Chondrocyte (in vitro differentiated cells): ENCODE measurements around the gene ADGRV1. TPM values are rescaled to one million over a fixed set of nuclear protein-coding genes. Genes with fewer than 3 reads are reported as not detected.

Source experiments
- DNase-seq: peaks from one replicate; pipeline ENCODE4 v3.0.0; 2021; ENCODE audit warnings: mixed read lengths, low spot score
- H3K27ac Mint-ChIP-seq: one replicate; pipeline ENCODE4 v1.8.0; 2021; ENCODE audit warnings: mild to moderate bottlenecking, moderate library complexity, mixed read lengths; ENCODE audit not compliant: unreplicated experiment
- H3K27me3 Mint-ChIP-seq: 2 replicates; pipeline ENCODE4 v1.8.0; 2021; ENCODE audit warnings: low read depth, mixed read lengths
- H3K36me3 Mint-ChIP-seq: 2 replicates; pipeline ENCODE4 v1.8.0; 2021; ENCODE audit warnings: low read depth, mixed read lengths
- H3K4me1 Mint-ChIP-seq: 2 replicates; pipeline ENCODE4 v1.8.0; 2021; ENCODE audit warnings: low read depth, mild to moderate bottlenecking, mixed read lengths
- H3K4me3 Mint-ChIP-seq: one replicate; pipeline ENCODE4 v1.8.0; 2021; ENCODE audit warnings: mild to moderate bottlenecking, moderate library complexity, mixed read lengths; ENCODE audit not compliant: unreplicated experiment
- H3K9me3 Mint-ChIP-seq: 2 replicates; pipeline ENCODE4 v1.8.0; 2021; ENCODE audit warnings: low read depth, mixed read lengths
- total RNA-seq: library from RNA; stranded (reverse); gene quantifications from 3 replicates; pipeline ENCODE4 v1.2.1, GENCODE V29; 2021
- TF ChIP-seq, protein P1 (sequence below): fragments of 200-600 bp; sonication (generic); IDR thresholded peaks from 2 replicates; pipeline ENCODE4 v1.5.0; 2021; ENCODE audit warnings: antibody characterized with exemption, mild to moderate bottlenecking, moderate library complexity

The ADGRV1 gene
- total RNA-seq, 1 donor from 2014 or later: 1.5 TPM

DNA sequence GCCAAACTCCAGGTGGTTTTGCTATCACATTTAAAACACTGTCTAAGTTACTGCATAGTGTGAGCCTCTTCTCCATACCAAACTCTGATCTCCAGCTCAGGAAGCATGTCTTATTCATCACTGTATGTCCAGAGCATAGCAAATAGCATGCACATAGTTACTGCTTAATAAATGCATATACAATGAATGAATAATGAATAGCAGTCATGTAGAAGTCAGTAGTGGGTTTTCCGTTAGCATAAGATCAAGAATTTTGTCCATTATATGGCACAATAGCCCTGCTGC, 495.1 kb downstream of the ADGRV1 start:
- no peaks in the 10 kb centered on the region for H3K27me3 Mint-ChIP-seq
- no peaks in the 10 kb centered on the region for H3K4me1 Mint-ChIP-seq
- no peak overlapping the region for H3K4me3 Mint-ChIP-seq
- no peaks in the 10 kb centered on the region for H3K36me3 Mint-ChIP-seq
- no peak for DNase-seq
- H3K27ac Mint-ChIP-seq: no peak overlapping the region
- peaks cover 3% of the 10 kb centered on the region for H3K9me3 Mint-ChIP-seq
- TF ChIP-seq, protein P1, sequence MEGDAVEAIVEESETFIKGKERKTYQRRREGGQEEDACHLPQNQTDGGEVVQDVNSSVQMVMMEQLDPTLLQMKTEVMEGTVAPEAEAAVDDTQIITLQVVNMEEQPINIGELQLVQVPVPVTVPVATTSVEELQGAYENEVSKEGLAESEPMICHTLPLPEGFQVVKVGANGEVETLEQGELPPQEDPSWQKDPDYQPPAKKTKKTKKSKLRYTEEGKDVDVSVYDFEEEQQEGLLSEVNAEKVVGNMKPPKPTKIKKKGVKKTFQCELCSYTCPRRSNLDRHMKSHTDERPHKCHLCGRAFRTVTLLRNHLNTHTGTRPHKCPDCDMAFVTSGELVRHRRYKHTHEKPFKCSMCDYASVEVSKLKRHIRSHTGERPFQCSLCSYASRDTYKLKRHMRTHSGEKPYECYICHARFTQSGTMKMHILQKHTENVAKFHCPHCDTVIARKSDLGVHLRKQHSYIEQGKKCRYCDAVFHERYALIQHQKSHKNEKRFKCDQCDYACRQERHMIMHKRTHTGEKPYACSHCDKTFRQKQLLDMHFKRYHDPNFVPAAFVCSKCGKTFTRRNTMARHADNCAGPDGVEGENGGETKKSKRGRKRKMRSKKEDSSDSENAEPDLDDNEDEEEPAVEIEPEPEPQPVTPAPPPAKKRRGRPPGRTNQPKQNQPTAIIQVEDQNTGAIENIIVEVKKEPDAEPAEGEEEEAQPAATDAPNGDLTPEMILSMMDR: no peak

DNA sequence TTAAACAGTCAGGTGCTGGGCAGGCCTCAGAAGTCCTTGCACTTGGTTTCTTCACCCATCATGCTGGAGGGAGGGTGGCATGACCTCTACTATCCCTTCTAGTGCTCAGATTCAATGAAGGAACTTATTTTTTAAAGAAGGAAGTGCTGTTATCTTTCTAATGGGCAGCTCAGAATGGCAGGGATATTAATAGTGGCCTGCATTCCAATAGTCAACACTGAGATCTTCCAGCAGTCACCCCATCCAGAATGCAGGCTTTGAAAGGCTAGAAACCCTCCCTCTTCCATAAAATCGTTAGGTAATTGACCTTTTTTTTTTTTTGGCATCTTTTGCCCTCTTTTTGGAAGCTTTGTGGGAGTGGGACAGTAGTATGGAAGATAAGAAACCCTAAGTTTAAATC, 499.6 kb downstream of the ADGRV1 start:
- Mint-ChIP-seq H3K36me3 (no peaks in the 10 kb centered on the region), H3K27me3 (peaks cover 3% of the 10 kb centered on the region), H3K4me3 (no peak overlapping the region), H3K9me3 (peaks cover 3% of the 10 kb centered on the region), H3K27ac (no peak overlapping the region), H3K4me1 (peaks cover 7% of the 10 kb centered on the region)
- TF ChIP-seq, protein P1: no peak
- no peak for DNase-seq

DNA sequence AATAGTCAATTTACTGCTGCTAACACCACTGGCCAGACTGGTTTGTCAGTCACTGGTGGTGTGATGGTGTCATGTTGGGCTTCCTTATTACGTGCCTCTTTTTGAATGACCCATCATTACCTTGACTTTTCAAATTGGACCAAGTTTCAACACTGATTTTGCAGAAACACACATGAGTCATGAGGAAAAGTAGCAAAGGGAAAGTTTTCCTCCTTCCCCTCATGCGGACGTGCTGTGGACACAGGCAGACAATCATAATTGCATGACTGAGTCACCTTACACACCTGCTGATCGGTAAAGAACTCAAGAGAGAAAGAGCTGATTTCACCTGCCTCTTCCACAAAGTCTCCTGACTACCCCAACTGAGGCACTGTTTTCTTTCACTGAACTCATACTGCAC, 500.0 kb downstream of the ADGRV1 start:
- Mint-ChIP-seq H3K4me3 (no peak overlapping the region), H3K27me3 (peaks cover 3% of the 10 kb centered on the region), H3K4me1 (peaks cover 11% of the 10 kb centered on the region), H3K27ac (no peak overlapping the region), H3K9me3 (peaks cover 3% of the 10 kb centered on the region), H3K36me3 (no peaks in the 10 kb centered on the region)
- TF ChIP-seq, protein P1: no peak
- DNase-seq: no peak

DNA sequence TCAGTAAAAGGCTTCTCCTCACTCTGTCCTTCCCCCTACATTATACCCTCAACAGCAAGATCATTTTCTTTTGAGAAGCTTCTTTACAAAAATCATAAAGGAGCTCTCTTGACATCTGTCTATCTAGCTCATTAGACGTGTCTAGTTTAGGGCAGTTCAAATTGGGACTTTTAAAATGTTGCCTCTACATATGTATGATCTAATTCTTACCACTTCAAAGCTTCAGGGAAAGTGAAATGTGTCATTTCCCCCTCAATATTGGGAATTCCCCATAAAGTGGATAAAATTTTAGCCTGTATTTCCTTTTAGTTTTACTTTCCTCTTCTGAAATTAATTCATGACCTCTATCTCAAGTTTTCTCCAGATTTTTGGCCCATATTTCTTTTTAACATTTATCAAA, 500.8 kb downstream of the ADGRV1 start:
- no peak overlapping the region for H3K4me3 Mint-ChIP-seq
- H3K9me3 Mint-ChIP-seq: peaks cover 3% of the 10 kb centered on the region
- no peaks in the 10 kb centered on the region for H3K36me3 Mint-ChIP-seq
- peaks cover 3% of the 10 kb centered on the region for H3K27me3 Mint-ChIP-seq
- DNase-seq: no peak
- TF ChIP-seq, protein P1: no peak
- peaks cover 12% of the 10 kb centered on the region for H3K4me1 Mint-ChIP-seq
- no peak overlapping the region for H3K27ac Mint-ChIP-seq

DNA sequence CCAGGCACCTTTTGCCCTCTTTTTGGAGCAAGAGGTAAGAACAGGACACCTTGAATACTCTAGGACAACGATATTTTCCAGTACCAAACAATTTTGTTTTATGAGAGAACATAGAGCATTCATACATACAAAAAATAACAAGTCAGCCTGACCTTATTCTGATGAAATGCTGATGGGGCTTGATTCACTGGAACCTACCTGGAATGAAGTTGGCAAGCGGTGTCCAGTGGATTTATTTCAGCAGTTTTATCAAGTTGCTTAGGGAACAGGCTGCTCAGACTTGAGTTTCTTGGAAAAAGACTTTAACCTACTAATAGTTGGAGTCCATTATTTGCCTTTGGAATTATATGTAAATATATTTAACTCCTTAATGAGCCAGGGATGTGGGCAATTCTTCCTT, 502.5 kb downstream of the ADGRV1 start:
- peaks cover 3% of the 10 kb centered on the region for H3K27me3 Mint-ChIP-seq
- no peaks in the 10 kb centered on the region for H3K36me3 Mint-ChIP-seq
- H3K9me3 Mint-ChIP-seq: peaks cover 3% of the 10 kb centered on the region
- H3K4me3 Mint-ChIP-seq: no peak overlapping the region
- peaks cover 12% of the 10 kb centered on the region for H3K4me1 Mint-ChIP-seq
- TF ChIP-seq, protein P1: no peak
- H3K27ac Mint-ChIP-seq: no peak overlapping the region
- DNase-seq: no peak
